Brain microvascular endothelial cell (primary cell): Measurements from ENCODE around the gene LY6G5B.

Source experiments
- DNase-seq: peaks from one replicate; pipeline ENCODE4 v3.0.0-alpha.2; 2020
- H3K27ac ChIP-seq: fragments of 250-450 bp; sonication (Bioruptor Pico); 2 replicates; pipeline ENCODE4 v1.5.1; 2020; ENCODE audit warnings: mild to moderate bottlenecking, moderate library complexity
- H3K27me3 ChIP-seq: fragments of 250-450 bp; sonication (Bioruptor Pico); replicated peaks from 2 replicates; pipeline ENCODE4 v1.5.1; 2020; ENCODE audit warnings: mild to moderate bottlenecking
- H3K36me3 ChIP-seq: fragments of 250-450 bp; sonication (Bioruptor Pico); replicated peaks from 2 replicates; pipeline ENCODE4 v1.5.1; 2020; ENCODE audit warnings: mild to moderate bottlenecking
- H3K4me3 ChIP-seq: 2 replicates; pipeline ENCODE4 v1.5.1; 2011; ENCODE audit warnings: low read depth, mild to moderate bottlenecking, control low read depth, low read length, moderate library complexity
- in situ Hi-C: cut with HindIII; loops from 2 replicates; pipeline ENCODE4 v1.10.0; 2017; ENCODE audit warnings: low sequenced_read_pairs, low pct_ligation_motif_present
- TF ChIP-seq, protein P1 (sequence below): IDR thresholded peaks from 2 replicates; pipeline ENCODE4 v1.5.1; 2011; ENCODE audit warnings: low read depth, mild to moderate bottlenecking, moderate library complexity, low read length, control low read depth, inconsistent platforms; ENCODE audit errors: missing control alignments

The LY6G5B gene

DNA sequence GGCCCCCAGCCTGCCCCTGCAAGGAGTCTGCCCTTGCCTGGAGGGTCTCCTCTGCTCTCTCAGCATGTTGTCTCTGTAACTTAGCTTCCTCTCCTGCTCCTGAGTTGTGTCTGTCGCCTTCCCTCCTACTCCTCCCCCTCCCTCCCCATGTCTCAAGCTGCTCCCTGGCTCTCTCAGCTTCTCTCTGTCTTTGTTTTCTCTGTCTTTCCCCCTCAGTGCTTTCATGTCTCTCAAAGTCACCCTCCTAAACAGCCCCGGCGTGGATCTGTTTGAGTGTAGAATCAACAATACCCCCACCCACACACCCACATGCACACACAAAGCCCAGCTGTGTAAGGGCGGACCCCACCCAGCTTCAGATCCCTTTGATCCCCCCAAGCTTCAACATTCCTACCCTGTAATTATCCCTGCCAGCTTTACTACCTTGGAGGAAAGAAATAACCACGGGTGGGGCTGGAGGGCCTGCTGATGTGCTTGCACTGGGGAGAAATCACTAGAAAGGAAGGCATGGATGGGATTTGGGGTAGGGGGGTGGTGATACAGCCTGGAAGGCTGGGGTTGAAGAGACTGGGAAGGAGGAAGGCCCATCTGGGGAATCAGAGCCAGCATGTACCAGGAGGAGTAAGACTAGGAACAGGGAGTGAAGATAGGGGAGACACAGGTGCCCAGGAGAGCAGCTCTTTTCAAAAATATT, 44.4 kb downstream of the LY6G5B start:
- Histone ChIP-seq H3K36me3 (no peaks in the 10 kb centered on the region), H3K27ac (no peak overlapping the region), H3K4me3 (no peak overlapping the region), H3K27me3 (no peaks in the 10 kb centered on the region)
- in situ Hi-C loops: no loop called here
- TF ChIP-seq, protein P1, sequence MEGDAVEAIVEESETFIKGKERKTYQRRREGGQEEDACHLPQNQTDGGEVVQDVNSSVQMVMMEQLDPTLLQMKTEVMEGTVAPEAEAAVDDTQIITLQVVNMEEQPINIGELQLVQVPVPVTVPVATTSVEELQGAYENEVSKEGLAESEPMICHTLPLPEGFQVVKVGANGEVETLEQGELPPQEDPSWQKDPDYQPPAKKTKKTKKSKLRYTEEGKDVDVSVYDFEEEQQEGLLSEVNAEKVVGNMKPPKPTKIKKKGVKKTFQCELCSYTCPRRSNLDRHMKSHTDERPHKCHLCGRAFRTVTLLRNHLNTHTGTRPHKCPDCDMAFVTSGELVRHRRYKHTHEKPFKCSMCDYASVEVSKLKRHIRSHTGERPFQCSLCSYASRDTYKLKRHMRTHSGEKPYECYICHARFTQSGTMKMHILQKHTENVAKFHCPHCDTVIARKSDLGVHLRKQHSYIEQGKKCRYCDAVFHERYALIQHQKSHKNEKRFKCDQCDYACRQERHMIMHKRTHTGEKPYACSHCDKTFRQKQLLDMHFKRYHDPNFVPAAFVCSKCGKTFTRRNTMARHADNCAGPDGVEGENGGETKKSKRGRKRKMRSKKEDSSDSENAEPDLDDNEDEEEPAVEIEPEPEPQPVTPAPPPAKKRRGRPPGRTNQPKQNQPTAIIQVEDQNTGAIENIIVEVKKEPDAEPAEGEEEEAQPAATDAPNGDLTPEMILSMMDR: no peak
- no peak for DNase-seq

GRCh38 chr6:31715022-31715958, 45.5 kb downstream of the LY6G5B start, which contains the start of gene LY6G6D:
TSS of gene LY6G6D (plus strand) at chr6:31715348. CDS start at chr6:31715356, 8 bp downstream.
- Histone ChIP-seq H3K36me3 (no peaks in the 10 kb centered on the region), H3K27ac (no peak within 1 kb of the TSS)
- in situ Hi-C loops: no loop called here

GRCh38 chr6:31717499-31718222, 47.9 kb downstream of the LY6G5B start:
- Histone ChIP-seq H3K4me3 (no peak overlapping the region), H3K36me3 (no peaks in the 10 kb centered on the region), H3K27me3 (no peaks in the 10 kb centered on the region), H3K27ac (no peak overlapping the region)
- DNase-seq: no peak
- TF ChIP-seq, protein P1: no peak
- in situ Hi-C loops: no loop called here

More at GRCh38 chr6:31715022-31715958, 45.5 kb downstream of the LY6G5B start, which contains the start of gene LY6G6D:
- Histone ChIP-seq H3K27me3 (no peaks in the 10 kb centered on the region), H3K4me3 (no peak within 1 kb of the TSS)
- DNase-seq: no peak
- TF ChIP-seq, protein P1: no peak

GRCh38 chr6:31718265-31718664, 48.5 kb downstream of the LY6G5B start:
- in situ Hi-C loops: no loop called here

GRCh38 chr6:31719001-31719400, 49.2 kb downstream of the LY6G5B start:
- in situ Hi-C loops: no loop called here
- Histone ChIP-seq H3K27me3 (no peaks in the 10 kb centered on the region), H3K36me3 (no peaks in the 10 kb centered on the region), H3K4me3 (no peak overlapping the region), H3K27ac (no peak overlapping the region)
- TF ChIP-seq, protein P1: no peak
- no peak for DNase-seq

More at GRCh38 chr6:31718265-31718664, 48.5 kb downstream of the LY6G5B start:
- Histone ChIP-seq H3K27me3 (no peaks in the 10 kb centered on the region), H3K36me3 (no peaks in the 10 kb centered on the region), H3K27ac (no peak overlapping the region), H3K4me3 (no peak overlapping the region)
- TF ChIP-seq, protein P1: no peak
- no peak for DNase-seq
